ENCODE results near the gene NPAS3.

The NPAS3 gene

DNA sequence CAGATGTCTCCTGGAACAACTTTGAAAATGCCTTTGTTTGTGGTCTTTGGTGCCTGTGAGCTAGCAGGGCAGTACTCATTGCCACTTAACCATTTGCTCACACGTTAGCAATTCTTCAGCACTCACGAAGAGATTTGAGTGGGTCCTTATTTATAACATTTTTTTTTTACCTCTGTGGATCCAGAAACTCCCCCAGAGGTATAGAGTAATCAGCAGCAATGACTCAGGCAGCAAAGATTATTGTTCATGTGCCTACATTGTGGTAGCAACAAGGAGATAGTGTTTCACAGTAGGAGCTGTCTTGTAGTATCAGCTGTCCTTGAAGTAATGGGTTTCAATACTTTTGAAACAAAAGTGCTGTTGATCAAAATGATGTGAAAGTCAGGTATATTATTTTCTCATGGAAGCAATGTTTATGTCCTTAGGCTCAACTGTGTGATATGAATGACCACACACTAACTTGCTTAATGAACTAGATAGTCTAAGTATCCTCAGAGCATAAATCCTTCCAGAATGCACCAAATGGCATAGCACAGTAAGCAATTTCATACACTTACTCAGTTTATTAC, 708.1 kb downstream of the NPAS3 start:
- H3K27me3 ChIP-seq (ENCODE audit: insufficient read depth, poor library complexity, severe bottlenecking), result no peaks in the 10 kb centered on the region
- H3K4me3 ChIP-seq (replicated peaks; ENCODE audit: insufficient read depth, low read length), result no peak overlapping the region
- TF ChIP-seq POLR2AphosphoS5 (IDR thresholded peaks at IDR 0.05; ENCODE audit: low read depth), result no peak
- TF ChIP-seq, protein P1, sequence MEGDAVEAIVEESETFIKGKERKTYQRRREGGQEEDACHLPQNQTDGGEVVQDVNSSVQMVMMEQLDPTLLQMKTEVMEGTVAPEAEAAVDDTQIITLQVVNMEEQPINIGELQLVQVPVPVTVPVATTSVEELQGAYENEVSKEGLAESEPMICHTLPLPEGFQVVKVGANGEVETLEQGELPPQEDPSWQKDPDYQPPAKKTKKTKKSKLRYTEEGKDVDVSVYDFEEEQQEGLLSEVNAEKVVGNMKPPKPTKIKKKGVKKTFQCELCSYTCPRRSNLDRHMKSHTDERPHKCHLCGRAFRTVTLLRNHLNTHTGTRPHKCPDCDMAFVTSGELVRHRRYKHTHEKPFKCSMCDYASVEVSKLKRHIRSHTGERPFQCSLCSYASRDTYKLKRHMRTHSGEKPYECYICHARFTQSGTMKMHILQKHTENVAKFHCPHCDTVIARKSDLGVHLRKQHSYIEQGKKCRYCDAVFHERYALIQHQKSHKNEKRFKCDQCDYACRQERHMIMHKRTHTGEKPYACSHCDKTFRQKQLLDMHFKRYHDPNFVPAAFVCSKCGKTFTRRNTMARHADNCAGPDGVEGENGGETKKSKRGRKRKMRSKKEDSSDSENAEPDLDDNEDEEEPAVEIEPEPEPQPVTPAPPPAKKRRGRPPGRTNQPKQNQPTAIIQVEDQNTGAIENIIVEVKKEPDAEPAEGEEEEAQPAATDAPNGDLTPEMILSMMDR (IDR thresholded peaks at IDR 0.05; ENCODE audit: insufficient read depth, low read length), result no peak
- no peak for TF ChIP-seq GABPA (IDR thresholded peaks at IDR 0.05; ENCODE audit: low read depth)
- no peak for TF ChIP-seq SPI1 (IDR thresholded peaks at IDR 0.05; ENCODE audit: borderline replicate concordance, low read depth)
- TF ChIP-seq, protein P2, sequence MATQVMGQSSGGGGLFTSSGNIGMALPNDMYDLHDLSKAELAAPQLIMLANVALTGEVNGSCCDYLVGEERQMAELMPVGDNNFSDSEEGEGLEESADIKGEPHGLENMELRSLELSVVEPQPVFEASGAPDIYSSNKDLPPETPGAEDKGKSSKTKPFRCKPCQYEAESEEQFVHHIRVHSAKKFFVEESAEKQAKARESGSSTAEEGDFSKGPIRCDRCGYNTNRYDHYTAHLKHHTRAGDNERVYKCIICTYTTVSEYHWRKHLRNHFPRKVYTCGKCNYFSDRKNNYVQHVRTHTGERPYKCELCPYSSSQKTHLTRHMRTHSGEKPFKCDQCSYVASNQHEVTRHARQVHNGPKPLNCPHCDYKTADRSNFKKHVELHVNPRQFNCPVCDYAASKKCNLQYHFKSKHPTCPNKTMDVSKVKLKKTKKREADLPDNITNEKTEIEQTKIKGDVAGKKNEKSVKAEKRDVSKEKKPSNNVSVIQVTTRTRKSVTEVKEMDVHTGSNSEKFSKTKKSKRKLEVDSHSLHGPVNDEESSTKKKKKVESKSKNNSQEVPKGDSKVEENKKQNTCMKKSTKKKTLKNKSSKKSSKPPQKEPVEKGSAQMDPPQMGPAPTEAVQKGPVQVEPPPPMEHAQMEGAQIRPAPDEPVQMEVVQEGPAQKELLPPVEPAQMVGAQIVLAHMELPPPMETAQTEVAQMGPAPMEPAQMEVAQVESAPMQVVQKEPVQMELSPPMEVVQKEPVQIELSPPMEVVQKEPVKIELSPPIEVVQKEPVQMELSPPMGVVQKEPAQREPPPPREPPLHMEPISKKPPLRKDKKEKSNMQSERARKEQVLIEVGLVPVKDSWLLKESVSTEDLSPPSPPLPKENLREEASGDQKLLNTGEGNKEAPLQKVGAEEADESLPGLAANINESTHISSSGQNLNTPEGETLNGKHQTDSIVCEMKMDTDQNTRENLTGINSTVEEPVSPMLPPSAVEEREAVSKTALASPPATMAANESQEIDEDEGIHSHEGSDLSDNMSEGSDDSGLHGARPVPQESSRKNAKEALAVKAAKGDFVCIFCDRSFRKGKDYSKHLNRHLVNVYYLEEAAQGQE (IDR thresholded peaks at IDR 0.05; ENCODE audit: insufficient replicate concordance, low read depth), result no peak
- no peak for DNase-seq (ENCODE audit: low read depth in 1 of 2, low spot score in 1 of 2)
- no peak overlapping the region for H3K27ac ChIP-seq (replicated peaks)

DNA sequence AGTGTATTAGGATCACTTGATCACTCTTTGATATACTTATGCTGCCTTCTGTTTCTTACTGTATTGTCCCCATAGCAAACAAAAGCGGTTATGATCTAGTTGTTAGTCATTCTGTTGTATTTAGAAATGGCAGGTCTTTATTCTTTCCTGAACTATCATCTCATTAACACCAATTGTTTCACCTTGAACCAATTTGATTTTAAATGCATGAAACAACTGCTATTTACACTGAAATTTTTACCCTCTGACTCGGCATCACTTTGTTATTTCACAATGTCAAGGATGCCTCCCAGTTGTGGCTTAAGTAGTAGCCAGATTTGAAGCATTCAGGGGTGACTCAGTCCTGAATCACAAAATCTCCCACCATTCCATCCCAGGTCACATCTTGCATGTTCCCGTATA, 708.7 kb downstream of the NPAS3 start:
- TF ChIP-seq, protein P1 (IDR thresholded peaks at IDR 0.05; ENCODE audit: insufficient read depth, low read length), result no peak
- TF ChIP-seq GABPA (IDR thresholded peaks at IDR 0.05; ENCODE audit: low read depth) (no peak), POLR2AphosphoS5 (IDR thresholded peaks at IDR 0.05; ENCODE audit: low read depth) (no peak), SPI1 (IDR thresholded peaks at IDR 0.05; ENCODE audit: borderline replicate concordance, low read depth) (no peak)
- TF ChIP-seq, protein P2 (IDR thresholded peaks at IDR 0.05; ENCODE audit: insufficient replicate concordance, low read depth), result no peak
- DNase-seq (ENCODE audit: low read depth in 1 of 2, low spot score in 1 of 2), result no peak
- Histone ChIP-seq H3K27ac (replicated peaks) (no peak overlapping the region), H3K4me3 (replicated peaks; ENCODE audit: insufficient read depth, low read length) (no peak overlapping the region), H3K27me3 (ENCODE audit: insufficient read depth, poor library complexity, severe bottlenecking) (no peaks in the 10 kb centered on the region)

DNA sequence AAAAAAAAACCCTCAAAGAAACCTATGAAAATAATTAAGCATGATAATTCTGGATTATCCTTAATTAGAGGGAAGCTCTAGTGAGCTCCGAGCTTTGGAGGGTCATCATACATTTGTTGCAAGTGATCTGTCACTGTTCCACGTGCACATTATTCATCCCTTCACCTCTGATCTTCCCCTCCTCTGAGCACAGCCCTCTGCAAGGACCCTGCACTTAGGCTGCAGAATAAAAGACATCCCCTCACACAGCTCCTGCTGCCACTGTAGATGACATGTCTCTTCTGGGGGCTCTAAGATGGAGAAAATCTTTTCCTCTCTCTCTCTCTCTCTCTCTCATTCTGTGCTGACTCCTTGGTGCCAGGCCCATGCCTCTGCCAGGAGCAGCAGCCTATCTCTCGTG, 711.8 kb downstream of the NPAS3 start:
- no peaks in the 10 kb centered on the region for H3K27me3 ChIP-seq (ENCODE audit: insufficient read depth, poor library complexity, severe bottlenecking)
- no peak overlapping the region for H3K4me3 ChIP-seq (replicated peaks; ENCODE audit: insufficient read depth, low read length)
- H3K27ac ChIP-seq (replicated peaks), result no peak overlapping the region
- DNase-seq (ENCODE audit: low read depth in 1 of 2, low spot score in 1 of 2), result no peak
- TF ChIP-seq GABPA (IDR thresholded peaks at IDR 0.05; ENCODE audit: low read depth), result no peak
- TF ChIP-seq, protein P2 (IDR thresholded peaks at IDR 0.05; ENCODE audit: insufficient replicate concordance, low read depth), result no peak
- TF ChIP-seq, protein P1 (IDR thresholded peaks at IDR 0.05; ENCODE audit: insufficient read depth, low read length), result no peak
- no peak for TF ChIP-seq SPI1 (IDR thresholded peaks at IDR 0.05; ENCODE audit: borderline replicate concordance, low read depth)
- TF ChIP-seq POLR2AphosphoS5 (IDR thresholded peaks at IDR 0.05; ENCODE audit: low read depth), result no peak

Data from HL-60 (cell line).